Measurements from ENCODE around the gene RSRC2. TPM values are rescaled to one million over a fixed set of nuclear protein-coding genes. Genes with fewer than 3 reads are reported as not detected.

The RSRC2 gene
- polyA plus RNA-seq, 4 donors: 38.1 to 112 (median 42.4) TPM

DNA sequence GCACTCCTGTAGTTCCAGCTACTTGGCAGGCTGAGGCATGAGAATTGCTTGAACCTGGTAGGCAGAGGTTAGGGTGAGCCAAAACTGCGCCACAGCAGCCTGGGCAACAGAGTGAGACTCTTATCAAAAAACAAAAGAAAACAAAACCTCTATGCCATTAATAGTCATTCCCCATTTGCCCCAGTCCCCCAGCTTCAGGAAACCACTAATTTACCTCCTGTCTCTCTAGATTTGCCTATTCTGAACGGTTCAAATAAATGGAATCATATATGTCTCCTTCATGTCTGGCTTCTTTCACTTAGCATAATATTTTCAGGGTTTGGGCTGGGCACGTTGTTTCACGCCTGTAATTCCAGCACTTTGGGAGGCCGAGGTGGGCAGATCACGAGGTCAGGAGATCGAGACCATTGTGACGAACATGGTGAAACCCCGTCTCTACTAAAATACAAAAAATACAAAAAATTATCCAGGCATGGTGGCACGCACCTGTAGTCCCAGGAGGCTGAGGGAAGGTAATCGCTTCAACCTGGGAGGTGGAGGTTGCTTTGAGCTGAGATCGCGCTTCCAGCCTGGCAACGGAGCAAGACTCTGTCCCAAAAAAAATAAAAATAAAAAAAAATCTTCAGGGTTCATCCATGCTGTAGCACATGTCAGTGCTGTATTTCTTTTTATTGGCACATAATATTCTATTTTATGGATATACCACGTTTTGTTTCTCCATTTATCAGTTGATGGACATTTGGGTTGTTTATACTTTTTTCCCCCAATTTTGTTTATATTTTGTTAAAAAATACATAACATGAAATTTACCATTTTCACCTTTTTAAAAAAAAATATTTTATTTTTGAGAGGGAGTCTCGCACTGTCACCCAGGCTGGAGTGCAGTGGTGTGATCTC is 32.3 kb upstream of the RSRC2 start:
- FAIRE-seq: no peak
- no peaks in the 10 kb centered on the region for H3K9me3 ChIP-seq (ENCODE audit: control insufficient read depth in 2 of 2, insufficient read depth in 1 of 2, low read depth in 1 of 2, low read length in 1 of 2)
- WGBS, 3 donors: 93 to 96% (median 95%) methylated on average over 16 of the region's 16 CpGs

DNA sequence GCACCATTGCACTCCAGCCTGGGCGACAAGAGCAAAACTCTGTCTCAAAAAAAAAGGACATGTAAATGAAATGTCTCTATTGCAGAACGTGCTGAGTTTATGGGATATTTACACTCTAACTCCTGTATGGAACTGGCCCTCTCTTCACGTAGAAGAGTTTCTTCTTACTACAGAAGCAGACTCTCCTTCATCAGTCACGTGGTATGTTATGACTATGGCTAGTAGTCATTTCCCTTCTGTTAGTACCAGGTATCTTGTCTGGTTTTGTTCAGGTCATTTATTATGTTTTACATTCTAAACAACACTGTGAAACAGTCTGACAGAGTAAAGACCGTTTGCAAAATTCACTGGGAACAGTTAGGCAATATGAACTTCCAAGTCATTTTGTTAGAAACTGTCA is 20.6 kb upstream of the RSRC2 start:
- no peaks in the 10 kb centered on the region for H3K4me1 ChIP-seq (ENCODE audit: control insufficient read depth in 3 of 3, insufficient read depth in 2 of 3, low read depth in 1 of 3, low read length in 2 of 3)
- no peaks in the 10 kb centered on the region for H3K27me3 ChIP-seq (ENCODE audit: control insufficient read depth in 3 of 3, insufficient read depth in 3 of 3, low read length in 3 of 3)
- H3K4me3 ChIP-seq (ENCODE audit: low read depth in 1 of 3, low read length in 3 of 3): no peak overlapping the region
- H3K9me3 ChIP-seq (ENCODE audit: control insufficient read depth in 2 of 2, insufficient read depth in 1 of 2, low read depth in 1 of 2, low read length in 1 of 2): no peaks in the 10 kb centered on the region
- no peak overlapping the region for H3K27ac ChIP-seq (ENCODE audit: low read depth in 1 of 3, low read length in 2 of 3)
- WGBS, 3 donors: 78 to 87% (median 84%) methylated on average over 5 of the region's 5 CpGs
- FAIRE-seq (no peak), DNase-seq (no peak)
- peaks cover 0 to 39% (median 2%) of the 10 kb centered on the region in 3 donors for H3K36me3 ChIP-seq (ENCODE audit: control insufficient read depth in 3 of 3, insufficient read depth in 2 of 3, low read depth in 1 of 3, low read length in 3 of 3)

More for the DNA sequence above, 32.3 kb upstream of the RSRC2 start:
- Histone ChIP-seq H3K4me1 (ENCODE audit: control insufficient read depth in 3 of 3, insufficient read depth in 2 of 3, low read depth in 1 of 3, low read length in 2 of 3) (no peaks in the 10 kb centered on the region), H3K27me3 (ENCODE audit: control insufficient read depth in 3 of 3, insufficient read depth in 3 of 3, low read length in 3 of 3) (no peaks in the 10 kb centered on the region), H3K36me3 (ENCODE audit: control insufficient read depth in 3 of 3, insufficient read depth in 2 of 3, low read depth in 1 of 3, low read length in 3 of 3) (peaks cover 5 to 51% (median 7%) of the 10 kb centered on the region in 3 donors), H3K4me3 (ENCODE audit: low read depth in 1 of 3, low read length in 3 of 3) (no peak overlapping the region), H3K27ac (ENCODE audit: low read depth in 1 of 3, low read length in 2 of 3) (no peak overlapping the region)
- no peak for DNase-seq

DNA sequence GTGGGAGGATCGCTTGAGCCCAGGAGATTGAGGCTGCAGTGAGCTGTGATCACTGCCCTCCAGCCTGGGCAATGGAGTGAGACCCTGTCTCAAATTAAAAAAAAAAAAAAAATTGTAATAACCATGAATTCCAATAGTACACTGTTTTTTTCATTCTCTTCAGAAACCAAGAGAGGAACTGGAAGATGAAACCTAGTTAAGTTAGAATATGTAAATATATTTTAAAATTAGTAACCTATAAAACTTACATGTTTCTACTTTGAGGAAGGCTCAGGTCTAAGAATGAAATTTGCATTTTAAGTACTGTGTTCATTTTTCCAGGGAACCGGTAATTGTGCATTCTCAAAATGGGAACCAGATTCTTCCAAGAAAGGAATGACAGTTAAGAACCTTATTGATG is 19.1 kb upstream of the RSRC2 start:
- Histone ChIP-seq H3K27me3 (ENCODE audit: control insufficient read depth in 3 of 3, insufficient read depth in 3 of 3, low read length in 3 of 3) (no peaks in the 10 kb centered on the region), H3K27ac (ENCODE audit: low read depth in 1 of 3, low read length in 2 of 3) (no peak overlapping the region), H3K4me1 (ENCODE audit: control insufficient read depth in 3 of 3, insufficient read depth in 2 of 3, low read depth in 1 of 3, low read length in 2 of 3) (no peaks in the 10 kb centered on the region), H3K36me3 (ENCODE audit: control insufficient read depth in 3 of 3, insufficient read depth in 2 of 3, low read depth in 1 of 3, low read length in 3 of 3) (peaks cover 0 to 35% (median 2%) of the 10 kb centered on the region in 3 donors), H3K4me3 (ENCODE audit: low read depth in 1 of 3, low read length in 3 of 3) (no peak overlapping the region), H3K9me3 (ENCODE audit: control insufficient read depth in 2 of 2, insufficient read depth in 1 of 2, low read depth in 1 of 2, low read length in 1 of 2) (no peaks in the 10 kb centered on the region)
- DNase-seq: no peak
- 94 to 97% (median 95%) methylated on average over 2 of the region's 2 CpGs for WGBS, 3 donors
- no peak for FAIRE-seq

DNA sequence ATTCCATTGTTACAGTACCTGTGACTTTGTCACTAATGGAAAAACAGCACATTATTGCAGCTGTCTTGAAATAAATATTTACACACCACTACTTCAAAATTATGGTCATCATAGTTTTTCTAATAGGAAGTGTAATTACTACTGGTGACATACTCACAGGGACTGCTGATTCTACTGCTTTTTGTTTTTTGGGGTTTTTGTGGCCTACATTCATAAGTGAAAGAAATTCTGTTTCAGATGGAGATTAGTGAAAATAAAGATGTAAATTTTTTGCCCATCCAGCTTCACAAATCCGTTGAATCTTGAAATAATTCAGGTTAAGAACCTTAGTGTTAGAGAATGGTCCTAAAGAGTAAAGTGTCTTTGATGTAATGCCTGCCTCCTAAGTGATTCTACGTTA is 17.8 kb upstream of the RSRC2 start:
- Histone ChIP-seq H3K36me3 (ENCODE audit: control insufficient read depth in 3 of 3, insufficient read depth in 2 of 3, low read depth in 1 of 3, low read length in 3 of 3) (peaks cover 0 to 39% (median 2%) of the 10 kb centered on the region in 3 donors), H3K4me1 (ENCODE audit: control insufficient read depth in 3 of 3, insufficient read depth in 2 of 3, low read depth in 1 of 3, low read length in 2 of 3) (no peaks in the 10 kb centered on the region), H3K27me3 (ENCODE audit: control insufficient read depth in 3 of 3, insufficient read depth in 3 of 3, low read length in 3 of 3) (no peaks in the 10 kb centered on the region), H3K9me3 (ENCODE audit: control insufficient read depth in 2 of 2, insufficient read depth in 1 of 2, low read depth in 1 of 2, low read length in 1 of 2) (no peaks in the 10 kb centered on the region), H3K4me3 (ENCODE audit: low read depth in 1 of 3, low read length in 3 of 3) (no peak overlapping the region), H3K27ac (ENCODE audit: low read depth in 1 of 3, low read length in 2 of 3) (no peak overlapping the region)
- no peak for FAIRE-seq
- DNase-seq: no peak
- WGBS, 3 donors: 89 to 90% (median 90%) methylated on average over 2 of the region's 2 CpGs

DNA sequence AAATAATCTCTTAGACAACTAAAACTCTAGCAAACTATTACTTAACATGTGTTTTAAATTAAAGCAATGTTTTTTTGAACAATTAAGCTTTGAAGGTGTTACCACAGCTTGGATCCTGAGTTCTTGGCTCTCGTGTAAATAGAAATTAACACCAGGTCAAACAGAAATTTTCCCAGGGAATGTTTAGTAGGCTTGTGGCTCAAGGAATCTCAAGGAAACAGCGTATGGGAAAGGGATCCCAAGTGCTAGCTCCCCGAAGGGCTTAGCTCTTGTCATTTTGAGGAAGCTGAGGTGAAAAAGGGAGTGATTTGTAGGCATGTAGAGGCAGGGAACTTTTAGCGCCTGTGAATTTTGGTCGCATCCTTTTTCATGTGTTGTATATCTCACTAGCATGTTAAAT is 11.8 kb upstream of the RSRC2 start:
- Histone ChIP-seq H3K27ac (ENCODE audit: low read depth in 1 of 3, low read length in 2 of 3) (no peak overlapping the region), H3K36me3 (ENCODE audit: control insufficient read depth in 3 of 3, insufficient read depth in 2 of 3, low read depth in 1 of 3, low read length in 3 of 3) (peaks cover 0 to 39% (median 4%) of the 10 kb centered on the region in 3 donors)
- FAIRE-seq: no peak

DNA sequence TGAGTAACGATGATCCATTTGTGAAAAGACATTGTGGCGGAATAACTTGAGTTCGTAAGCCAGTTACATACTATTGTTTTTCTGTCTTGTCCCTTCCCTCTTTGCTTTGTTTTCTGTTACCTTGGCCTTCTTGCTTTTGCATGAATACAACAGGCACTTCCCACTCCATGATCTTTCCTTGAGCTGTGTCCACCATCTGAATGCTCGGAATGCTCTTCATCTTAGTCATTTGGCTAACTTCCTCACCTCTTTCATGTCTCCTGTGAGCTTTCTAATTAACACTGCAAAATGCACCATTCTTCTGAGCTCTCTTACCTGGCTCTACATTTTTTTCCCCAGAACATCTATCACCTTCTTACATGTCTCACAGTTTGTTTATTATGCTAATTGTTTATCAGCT is 10.3 kb upstream of the RSRC2 start:
- Histone ChIP-seq H3K27ac (ENCODE audit: low read depth in 1 of 3, low read length in 2 of 3) (no peak overlapping the region), H3K9me3 (ENCODE audit: control insufficient read depth in 2 of 2, insufficient read depth in 1 of 2, low read depth in 1 of 2, low read length in 1 of 2) (no peaks in the 10 kb centered on the region), H3K27me3 (ENCODE audit: control insufficient read depth in 3 of 3, insufficient read depth in 3 of 3, low read length in 3 of 3) (no peaks in the 10 kb centered on the region), H3K36me3 (ENCODE audit: control insufficient read depth in 3 of 3, insufficient read depth in 2 of 3, low read depth in 1 of 3, low read length in 3 of 3) (peaks cover 0 to 39% (median 4%) of the 10 kb centered on the region in 3 donors), H3K4me3 (ENCODE audit: low read depth in 1 of 3, low read length in 3 of 3) (no peak overlapping the region), H3K4me1 (ENCODE audit: control insufficient read depth in 3 of 3, insufficient read depth in 2 of 3, low read depth in 1 of 3, low read length in 2 of 3) (no peaks in the 10 kb centered on the region)
- DNase-seq (no peak), FAIRE-seq (no peak)
- 97 to 98% (median 97%) methylated on average over 4 of the region's 4 CpGs for WGBS, 3 donors

More for the DNA sequence above, 11.8 kb upstream of the RSRC2 start:
- Histone ChIP-seq H3K4me3 (ENCODE audit: low read depth in 1 of 3, low read length in 3 of 3) (no peak overlapping the region), H3K27me3 (ENCODE audit: control insufficient read depth in 3 of 3, insufficient read depth in 3 of 3, low read length in 3 of 3) (no peaks in the 10 kb centered on the region), H3K9me3 (ENCODE audit: control insufficient read depth in 2 of 2, insufficient read depth in 1 of 2, low read depth in 1 of 2, low read length in 1 of 2) (no peaks in the 10 kb centered on the region), H3K4me1 (ENCODE audit: control insufficient read depth in 3 of 3, insufficient read depth in 2 of 3, low read depth in 1 of 3, low read length in 2 of 3) (no peaks in the 10 kb centered on the region)
- WGBS, 3 donors: 91 to 95% (median 94%) methylated on average over 5 of the region's 5 CpGs
- DNase-seq: no peak

DNA sequence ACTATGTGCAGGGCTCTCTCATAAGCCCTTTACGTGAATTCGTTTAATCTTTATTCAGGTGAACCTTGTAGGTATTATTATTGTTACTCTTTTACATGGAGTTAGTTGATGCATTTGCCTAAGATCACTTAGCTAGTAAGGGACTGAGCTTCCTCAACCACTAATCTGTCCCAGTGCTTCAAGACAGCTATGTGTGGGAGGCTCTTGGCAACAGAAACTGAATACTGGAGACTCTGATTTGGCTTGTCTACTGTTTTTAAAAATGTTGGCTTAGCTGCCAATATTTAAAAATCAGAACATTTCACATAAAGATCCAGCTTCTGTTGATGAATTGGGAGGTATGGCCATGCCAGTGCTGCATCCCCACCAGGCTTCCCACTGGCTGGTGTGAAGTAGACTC is 7.1 kb upstream of the RSRC2 start:
- Histone ChIP-seq H3K9me3 (ENCODE audit: control insufficient read depth in 2 of 2, insufficient read depth in 1 of 2, low read depth in 1 of 2, low read length in 1 of 2) (no peaks in the 10 kb centered on the region), H3K27me3 (ENCODE audit: control insufficient read depth in 3 of 3, insufficient read depth in 3 of 3, low read length in 3 of 3) (no peaks in the 10 kb centered on the region), H3K36me3 (ENCODE audit: control insufficient read depth in 3 of 3, insufficient read depth in 2 of 3, low read depth in 1 of 3, low read length in 3 of 3) (peaks cover 0 to 32% (median 4%) of the 10 kb centered on the region in 3 donors), H3K27ac (ENCODE audit: low read depth in 1 of 3, low read length in 2 of 3) (no peak overlapping the region), H3K4me3 (ENCODE audit: low read depth in 1 of 3, low read length in 3 of 3) (no peak overlapping the region), H3K4me1 (ENCODE audit: control insufficient read depth in 3 of 3, insufficient read depth in 2 of 3, low read depth in 1 of 3, low read length in 2 of 3) (no peaks in the 10 kb centered on the region)
- WGBS, 3 donors: 93 to 99% (median 96%) methylated on average over 2 of the region's 2 CpGs
- FAIRE-seq (no peak), DNase-seq (no peak)

DNA sequence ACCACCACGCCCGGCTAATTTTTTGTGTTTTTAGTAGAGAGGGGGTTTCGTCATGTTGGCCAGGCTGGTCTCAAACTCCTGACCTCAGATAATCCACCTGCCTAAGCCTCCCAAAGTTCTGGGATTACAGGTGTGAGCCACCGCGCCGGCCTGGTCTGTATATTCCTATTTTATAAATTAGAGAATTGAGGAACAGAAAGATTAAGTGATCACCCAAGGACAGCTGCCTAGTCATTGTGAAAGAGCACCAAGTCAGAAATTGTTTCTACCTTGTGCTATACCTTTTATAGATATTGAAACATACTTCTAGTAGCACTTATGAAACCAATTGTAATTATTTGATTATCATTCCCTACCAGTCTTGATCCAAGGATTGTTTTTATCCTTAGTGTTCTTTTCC is 2.3 kb upstream of the RSRC2 start:
- no peaks in the 10 kb centered on the region for H3K9me3 ChIP-seq (ENCODE audit: control insufficient read depth in 2 of 2, insufficient read depth in 1 of 2, low read depth in 1 of 2, low read length in 1 of 2)
- H3K36me3 ChIP-seq (ENCODE audit: control insufficient read depth in 3 of 3, insufficient read depth in 2 of 3, low read depth in 1 of 3, low read length in 3 of 3): peaks cover 0 to 9% (median 3%) of the 10 kb centered on the region in 3 donors
- FAIRE-seq (no peak), DNase-seq (no peak)
- H3K4me3 ChIP-seq (ENCODE audit: low read depth in 1 of 3, low read length in 3 of 3): no peak overlapping the region
- WGBS, 3 donors: 87 to 98% (median 93%) methylated on average over 6 of the region's 6 CpGs
- H3K4me1 ChIP-seq (ENCODE audit: control insufficient read depth in 3 of 3, insufficient read depth in 2 of 3, low read depth in 1 of 3, low read length in 2 of 3): peaks cover 0 to 5% (median 0%) of the 10 kb centered on the region in 3 donors
- no peak overlapping the region for H3K27ac ChIP-seq (ENCODE audit: low read depth in 1 of 3, low read length in 2 of 3)
- H3K27me3 ChIP-seq (ENCODE audit: control insufficient read depth in 3 of 3, insufficient read depth in 3 of 3, low read length in 3 of 3): no peaks in the 10 kb centered on the region
